OCI-LY7 (cell line): ENCODE data around the gene PDCD10. TPM values are rescaled to one million over a fixed set of nuclear protein-coding genes. Genes with fewer than 3 reads are reported as not detected.
A peak's percentile ranks its signal among the peaks of the same experiment; 100 is the strongest.

ENCODE experiments used
- Bru-seq: library from RNA; stranded (reverse); fragments of 400-500 nt; gene quantifications from one replicate; lab custom pipeline; 2021; lab: Mats Ljungman, UMichigan
- BruChase-seq, 2 experiments: library from RNA; stranded (reverse); fragments of 400-500 nt; gene quantifications; one replicate each; lab custom pipeline; 2021; lab: Mats Ljungman, UMichigan
- BruUV-seq: library from RNA; stranded (reverse); fragments of 400-500 nt; replicated peaks from 2 replicates; lab custom pipeline; 2021; lab: Mats Ljungman, UMichigan
- CTCF ChIA-PET: fragments of 300-600 bp; sonication (Branson Sonifier 250); formaldehyde crosslinking; loops from one replicate; lab custom pipeline; 2022; ENCODE audit warnings: antibody characterized with exemption; ENCODE audit not compliant: unreplicated experiment; lab: Charles Lee
- POLR2A ChIA-PET: fragments of 300-600 bp; sonication (Branson Sonifier 250); formaldehyde crosslinking; loops from one replicate; lab custom pipeline; 2022; ENCODE audit warnings: antibody characterized with exemption; lab: Charles Lee
- DNase-seq: peaks from one replicate; pipeline ENCODE4 v3.0.0-alpha.2; 2015; ENCODE audit warnings: low spot score
- H2AFZ ChIP-seq: fragments of 200-600 bp; sonication (generic), shearing (Covaris generic); 2 replicates; pipeline ENCODE4 v1.6.1; 2014; ENCODE audit warnings: mild to moderate bottlenecking, antibody characterized with exemption, low read length, moderate library complexity
- H3K27ac ChIP-seq: fragments of 200-600 bp; sonication (generic); 2 replicates; pipeline ENCODE4 v1.5.1; 2014; ENCODE audit warnings: mixed run types, low read depth, mild to moderate bottlenecking, moderate library complexity, low read length, inconsistent platforms; ENCODE audit not compliant: poor library complexity, severe bottlenecking
- H3K36me3 ChIP-seq: fragments of 200-600 bp; sonication (generic); 2 replicates; pipeline ENCODE4 v1.6.1; 2014; ENCODE audit warnings: mild to moderate bottlenecking, antibody characterized with exemption, low read length, moderate library complexity, mixed read lengths; ENCODE audit not compliant: insufficient read depth
- H3K4me1 ChIP-seq: fragments of 200-600 bp; sonication (generic); 2 replicates; pipeline ENCODE4 v1.5.1; 2014; ENCODE audit warnings: mild to moderate bottlenecking, low read length; ENCODE audit not compliant: insufficient read depth, poor library complexity, severe bottlenecking
- H3K4me2 ChIP-seq: fragments of 200-600 bp; sonication (generic); 2 replicates; pipeline ENCODE4 v1.6.1; 2014; ENCODE audit warnings: mild to moderate bottlenecking, low read length
- H3K4me3 ChIP-seq: fragments of 200-600 bp; sonication (generic); 2 replicates; pipeline ENCODE4 v1.5.1; 2014; ENCODE audit warnings: mild to moderate bottlenecking, low read depth, low read length; ENCODE audit not compliant: poor library complexity, severe bottlenecking
- H3K79me2 ChIP-seq: fragments of 200-600 bp; sonication (generic); 2 replicates; pipeline ENCODE4 v1.6.1; 2016; ENCODE audit warnings: low read depth, mild to moderate bottlenecking, low read length, moderate library complexity, mixed read lengths; ENCODE audit not compliant: insufficient read depth
- H3K9me2 ChIP-seq: fragments of 200-600 bp; sonication (generic); 2 replicates; pipeline ENCODE4 v1.6.1; 2016; ENCODE audit warnings: mild to moderate bottlenecking, low read length, mixed read lengths; ENCODE audit not compliant: insufficient read depth
- H3K9me3 ChIP-seq: fragments of 200-600 bp; sonication (generic); 2 replicates; pipeline ENCODE4 v1.6.1; 2014; ENCODE audit warnings: mild to moderate bottlenecking, mixed run types, low read length, mixed read lengths
- H4K20me1 ChIP-seq: fragments of 200-600 bp; sonication (generic); 2 replicates; pipeline ENCODE4 v1.6.1; 2014; ENCODE audit warnings: mild to moderate bottlenecking, antibody characterized with exemption, low read length, moderate library complexity, mixed read lengths; ENCODE audit not compliant: insufficient read depth
- CTCF ChIP-seq: fragments of 200-600 bp; sonication (generic); conservative IDR thresholded peaks from 2 replicates; pipeline ENCODE4 v1.5.1; 2014; ENCODE audit warnings: mild to moderate bottlenecking, antibody characterized with exemption, low read length, moderate library complexity, mixed read lengths
- EZH2phosphoT487 ChIP-seq: fragments of 200-600 bp; sonication (generic); IDR thresholded peaks from 2 replicates; pipeline ENCODE4 v1.6.1; 2018; ENCODE audit warnings: low read depth, borderline replicate concordance, mild to moderate bottlenecking, mixed run types, antibody characterized with exemption, low read length, moderate library complexity, mixed read lengths
- intact Hi-C: fragments of 100-400 bp; cut with micrococcal nuclease; formaldehyde crosslinking; loops from one replicate; pipeline ENCODE4 v1.10.0; 2022; ENCODE audit not compliant: unreplicated experiment
- long read RNA-seq: library from polyadenylated mRNA; stranded (forward); transcript quantifications from one replicate; pipeline ENCODE4 v2.0.0, GENCODE V29; 2022
- total RNA-seq, 2 experiments: library from RNA; depleted of rRNA in 1 of 2; stranded (reverse); fragments of >200 nt in 1 of 2; shearing (Covaris generic) in 1 of 2; gene quantifications; 2 replicates each; pipeline ENCODE4 v1.2.3, GENCODE V29; 2014 to 2022

Gene PDCD10
- total RNA-seq (2014; rRNA removed; shearing (Covaris generic)): 76.3 and 106 TPM in 2 replicates
- total RNA-seq (2022): 77.9 and 84.4 TPM in 2 replicates
- Bru-seq, nascent RNA: percentile 95 among the genes with signal in this experiment
- percentile 71 among the genes with signal in this experiment for BruChase-seq, experiment 1, labeled RNA remaining after a 6-hour chase
- percentile 82 among the genes with signal in this experiment for BruChase-seq, experiment 2, labeled RNA remaining after a 2-hour chase
- long read RNA-seq, transcript PDCD10-218 (8 exons, 1,276 nt): major isoform, 92 of 169 reads
- long read RNA-seq, transcript PDCD10-208 (9 exons, 1,360 nt): minor isoform, 54 of 169 reads
- long read RNA-seq, partial matches to known transcripts: 2 of 169 reads
- long read RNA-seq, other reads (novel, unspliced or antisense): 19 of 169 reads

GRCh38 chr3:167734498-167735232 lies at the start of gene PDCD10:
Gene PDCD10, minus strand, starts transcription at chr3:167734892. Its CDS starts 14,735 bp downstream, at chr3:167720157.
- peak; percentile 99 for DNase-seq
- Histone ChIP-seq H3K4me1 (peaks cover 56% of the 10 kb centered on the region), H3K79me2 (peaks cover 87% of the 10 kb centered on the region), H3K36me3 (peaks cover 18% of the 10 kb centered on the region), H3K4me2 (peak within 1 kb of the TSS; percentile 95), H4K20me1 (peaks cover 42% of the 10 kb centered on the region), H3K9me2 (no peaks in the 10 kb centered on the region), H2AFZ (peak within 1 kb of the TSS; percentile 72; the same call in 1 of the 2 replicates), H3K4me3 (peak within 1 kb of the TSS; percentile 96), H3K27ac (peak within 1 kb of the TSS; percentile 93), H3K9me3 (no peaks in the 10 kb centered on the region)
- ChIA-PET CTCF (interaction anchor here (0.7 kb wide), 1 partner anchor 29 kb away, joined by 3 read pairs; no protein-coding TSS in a partner anchor), POLR2A (interaction anchor here (0.6 to 4.3 kb wide), 11 partner anchors 11 to 142 kb away, joined by 3 to 40 read pairs (median 4); no protein-coding TSS in a partner anchor)
- intact Hi-C loops: loop anchor here (1.0 to 10.0 kb wide), 6 partner anchors 16 to 470 kb away; partner anchors contain the start of genes GOLIM4 and ZBBX
- no TSS peak for BruUV-seq
- TF ChIP-seq EZH2phosphoT487: no peak
- no peak for TF ChIP-seq CTCF

GRCh38 chr3:167783781-167784180 lies 49.1 kb upstream of the PDCD10 start:
- Histone ChIP-seq H3K27ac (no peak overlapping the region), H3K36me3 (peaks cover 4% of the 10 kb centered on the region; the same call in 1 of the 2 replicates), H2AFZ (no peak overlapping the region), H4K20me1 (no peaks in the 10 kb centered on the region), H3K4me1 (no peaks in the 10 kb centered on the region), H3K9me3 (peaks cover 2% of the 10 kb centered on the region; the same call in 1 of the 2 replicates), H3K4me2 (no peak overlapping the region), H3K4me3 (no peak overlapping the region), H3K79me2 (no peaks in the 10 kb centered on the region), H3K9me2 (no peaks in the 10 kb centered on the region)
- CTCF ChIA-PET: no interaction called here
- DNase-seq: no peak
- POLR2A ChIA-PET: interaction anchor here (0.7 kb wide), 1 partner anchor 13 kb away, joined by 3 read pairs; no protein-coding TSS in a partner anchor
- no TSS peak for BruUV-seq
- intact Hi-C loops: no loop called here
- TF ChIP-seq EZH2phosphoT487: no peak
